HG02870 (cell line): ENCODE measurements around the gene DNAI7.

Experiments used
- ATAC-seq: cut with Tn5 transposase; IDR thresholded peaks from one replicate; pipeline ENCODE4 v1.9.1; 2021; ENCODE audit warnings: mild to moderate bottlenecking, moderate library complexity; ENCODE audit not compliant: unreplicated experiment

The DNAI7 gene

DNA sequence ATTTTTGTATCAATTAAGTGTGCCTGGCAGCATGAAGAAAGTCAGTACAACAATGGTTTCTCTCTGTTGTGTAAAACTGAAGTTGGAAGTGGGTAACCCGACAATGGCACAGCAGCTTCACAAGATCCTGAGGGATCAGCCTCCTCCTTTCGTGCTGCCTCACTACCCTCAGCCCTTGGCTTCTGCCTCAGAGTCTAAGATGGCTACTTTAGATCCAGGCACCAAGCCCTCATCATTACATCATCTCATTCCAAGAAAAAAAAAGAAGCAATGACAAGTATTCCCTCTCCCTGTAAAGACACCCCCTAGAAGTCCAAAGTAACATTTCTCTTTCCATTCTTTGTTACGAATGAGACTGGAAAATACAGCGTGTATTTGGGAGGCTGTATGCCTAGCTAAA, 92.6 kb downstream of the DNAI7 start:
- ATAC-seq: no peak

GRCh38 chr12:25101092-25101445, 93.9 kb downstream of the DNAI7 start:
- peak; percentile 78 for ATAC-seq

DNA sequence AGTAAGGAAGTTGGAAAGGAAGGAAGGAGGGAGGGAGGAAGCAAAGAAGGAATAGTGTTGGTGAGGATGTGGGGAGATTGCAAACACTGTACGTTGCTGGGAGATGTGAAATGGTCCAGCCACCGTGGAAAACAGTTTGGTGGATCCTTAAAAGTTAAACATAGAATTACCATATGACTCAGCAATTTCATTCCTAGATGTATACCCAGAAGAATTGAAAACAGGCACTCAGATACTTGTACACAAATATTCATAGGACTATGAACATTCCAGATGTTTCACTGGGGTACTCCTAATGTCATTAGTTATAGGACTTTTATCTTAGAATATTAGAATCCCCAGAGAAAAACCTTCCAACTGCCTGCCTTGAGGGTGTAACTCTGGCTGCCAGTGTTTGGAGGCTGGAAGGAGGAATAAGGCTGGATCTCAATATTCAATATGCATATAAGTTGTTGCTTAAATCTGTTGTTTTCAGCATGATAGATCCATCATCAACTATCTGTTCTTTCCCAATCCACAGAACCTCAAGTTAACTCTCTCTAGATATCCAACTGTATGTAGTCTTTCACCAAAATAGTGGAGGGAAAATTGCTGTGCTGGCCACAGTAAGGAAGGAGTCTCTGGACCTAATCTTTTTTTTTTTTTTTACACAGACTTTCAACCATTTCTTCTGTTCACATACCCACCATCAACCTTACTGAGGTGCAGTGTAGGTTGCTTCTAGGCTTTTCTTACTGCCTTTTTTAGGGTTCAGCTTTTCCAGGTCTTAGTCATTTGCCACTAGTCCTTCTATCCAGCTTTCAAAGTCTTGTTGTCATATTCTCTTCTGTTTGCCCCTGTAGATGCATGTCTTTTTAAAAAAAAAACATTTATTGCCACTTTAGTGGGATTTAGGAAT, 94.5 kb downstream of the DNAI7 start:
- ATAC-seq: peak; percentile 49

- no peak for ATAC-seq
These were observed 96.0 kb downstream of the DNAI7 start for GRCh38 chr12:25099010-25099409.

DNA sequence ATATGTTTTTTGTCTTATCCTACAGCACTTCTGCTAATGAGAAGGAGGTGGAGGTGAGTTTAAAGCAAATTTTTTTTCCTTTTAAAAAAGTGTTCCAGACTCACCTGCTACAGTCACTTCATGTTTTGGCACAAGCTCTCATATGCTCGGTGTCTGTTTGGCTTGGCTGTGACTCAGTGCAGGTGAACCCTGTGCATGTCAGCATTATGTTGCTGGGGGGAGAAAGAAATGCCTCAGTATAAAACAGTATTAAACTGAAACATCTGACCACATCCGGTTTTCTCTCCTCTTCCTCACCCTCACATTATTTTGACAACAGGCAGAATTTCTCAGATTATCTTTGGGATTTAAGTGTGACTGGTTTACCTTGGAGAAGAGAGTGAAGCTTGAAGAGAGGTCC, 105.2 kb downstream of the DNAI7 start:
- ATAC-seq: no peak

DNA sequence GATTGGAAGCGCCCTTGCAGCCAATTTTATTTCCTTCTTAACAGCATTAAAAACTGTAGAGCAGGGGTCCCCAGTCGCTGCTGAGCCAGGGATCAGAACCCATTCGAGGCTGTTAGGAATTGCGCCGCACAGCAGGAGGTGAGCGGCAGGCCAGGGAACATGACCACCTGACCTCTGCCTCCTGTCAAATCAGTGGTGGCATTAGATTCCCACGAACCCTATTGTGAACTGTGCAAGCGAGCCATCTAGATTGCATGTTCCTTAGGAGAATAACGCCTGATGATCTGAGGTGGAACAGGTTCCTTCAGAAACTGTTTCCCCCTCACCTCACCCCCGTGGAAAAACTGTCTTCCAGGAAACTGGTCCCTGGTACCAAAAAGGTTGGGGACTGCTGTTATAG, 107.4 kb downstream of the DNAI7 start:
- no peak for ATAC-seq

- ATAC-seq: no peak
These were observed 110.1 kb downstream of the DNAI7 start for GRCh38 chr12:25084816-25085215.

- no peak for ATAC-seq
These were observed 111.7 kb downstream of the DNAI7 start for GRCh38 chr12:25083211-25083610.

GRCh38 chr12:25082628-25083027, 112.3 kb downstream of the DNAI7 start:
- no peak for ATAC-seq

DNA sequence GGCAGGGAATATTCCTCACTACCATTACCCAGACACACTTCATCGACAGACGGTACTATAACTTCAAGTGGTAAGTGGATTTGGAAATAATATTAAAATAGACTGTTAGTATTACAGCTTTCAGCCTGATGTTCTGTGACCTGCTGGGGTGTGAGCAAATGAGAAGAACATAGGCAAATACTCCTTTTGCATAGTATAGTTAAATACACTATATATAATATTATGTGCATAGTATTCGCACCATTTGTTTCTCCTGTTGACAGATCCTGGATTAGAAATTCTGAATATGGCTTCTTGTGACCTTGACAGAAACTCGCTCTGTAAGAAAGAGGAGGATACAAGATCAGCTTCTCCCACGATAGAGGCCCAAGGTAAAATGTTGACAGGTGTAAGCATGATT, 115.6 kb downstream of the DNAI7 start:
- no peak for ATAC-seq

DNA sequence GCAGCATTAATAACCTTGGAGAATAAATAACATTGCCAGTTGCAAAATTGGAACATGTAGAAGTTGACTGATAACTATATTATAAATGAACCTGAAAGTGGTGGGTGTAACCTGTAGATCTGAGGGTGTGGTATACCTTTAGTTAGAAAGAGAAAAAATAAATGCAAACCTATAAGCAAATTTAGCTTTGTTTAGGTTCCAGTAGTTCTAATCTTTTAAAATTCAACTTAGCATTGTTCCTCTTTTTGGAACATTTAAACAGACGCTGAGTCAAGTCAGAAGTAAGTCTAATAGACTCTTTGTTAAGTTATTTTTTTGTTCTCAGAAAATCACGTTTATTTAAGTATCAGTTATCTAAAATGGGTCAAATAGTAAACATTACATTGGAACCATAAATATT, 120.0 kb downstream of the DNAI7 start:
- ATAC-seq: peak; percentile 70

DNA sequence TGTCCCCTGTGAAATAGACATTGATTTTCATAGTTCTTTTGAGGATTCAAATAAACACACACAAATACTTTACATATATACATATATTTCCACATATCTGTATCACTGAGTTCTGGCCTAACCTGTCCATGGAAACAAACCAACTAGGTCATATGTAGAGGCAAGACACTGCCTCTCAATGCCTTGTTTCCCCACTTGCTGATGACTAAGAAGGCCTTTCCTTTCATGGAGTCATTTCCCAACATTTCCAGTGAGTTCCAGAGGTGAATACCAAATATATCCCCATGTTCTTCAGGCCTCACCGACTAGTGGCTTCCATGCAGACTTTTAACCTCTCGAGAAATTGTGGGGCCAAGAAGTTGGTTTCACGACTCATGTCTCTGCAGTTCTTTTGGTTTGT, 120.8 kb downstream of the DNAI7 start:
- no peak for ATAC-seq

DNA sequence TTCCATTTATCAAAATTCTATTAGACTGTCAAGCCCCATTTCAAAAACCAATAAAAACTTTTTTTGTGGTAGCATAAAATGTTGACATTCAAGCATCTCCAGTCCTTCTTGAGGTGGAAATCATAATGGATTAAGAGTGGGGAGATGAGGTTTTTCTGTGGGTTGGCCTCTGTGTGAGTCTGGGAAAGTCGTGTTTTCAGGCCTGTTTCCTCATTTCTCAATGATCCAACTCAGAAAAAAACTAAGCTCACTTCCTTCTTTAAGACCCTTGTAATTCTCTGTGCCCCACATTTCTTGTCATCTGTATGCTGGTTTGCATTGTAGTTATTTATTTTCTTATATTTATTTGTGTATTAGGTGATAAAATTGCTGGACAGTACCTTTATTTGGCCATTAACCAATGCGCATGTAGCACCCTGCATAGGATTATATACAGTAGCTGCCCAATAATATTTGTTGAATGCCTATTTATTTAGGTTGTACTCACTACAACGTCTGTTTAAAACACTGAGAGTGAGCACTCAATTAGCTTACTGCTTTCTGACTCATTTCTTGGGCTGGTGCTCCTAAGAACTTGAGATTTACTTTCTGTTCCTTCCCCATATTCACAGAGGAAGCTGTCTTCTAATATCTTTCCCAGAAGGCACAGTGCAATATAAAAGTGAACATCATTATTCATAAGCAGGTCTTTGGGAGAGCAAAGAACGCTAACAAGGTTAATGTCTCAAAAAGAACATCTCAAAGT, 121.9 kb downstream of the DNAI7 start:
- ATAC-seq: no peak

DNA sequence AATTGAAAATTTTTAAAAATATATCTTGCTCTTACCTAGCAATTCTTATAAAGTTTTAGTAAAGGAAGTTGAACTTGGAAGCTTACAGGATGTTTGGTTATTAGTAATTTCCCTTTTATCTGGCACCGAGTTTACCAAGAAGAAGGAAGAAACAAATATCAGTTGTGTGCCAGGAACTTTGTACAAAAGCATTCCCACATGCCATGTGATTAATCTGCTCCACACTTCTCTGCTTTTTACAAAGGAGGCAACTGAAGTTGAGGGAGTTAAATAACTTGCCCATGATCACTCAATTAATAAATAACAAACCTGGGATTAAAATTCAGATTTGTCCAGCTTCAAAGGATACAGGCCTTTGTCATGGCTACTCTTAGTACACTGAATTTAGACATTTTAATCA, 123.6 kb downstream of the DNAI7 start:
- ATAC-seq: no peak

GRCh38 chr12:25069224-25069623, 125.7 kb downstream of the DNAI7 start:
- no peak for ATAC-seq

GRCh38 chr12:25065035-25065434, 129.9 kb downstream of the DNAI7 start:
- ATAC-seq: no peak

GRCh38 chr12:25063873-25064628, 130.9 kb downstream of the DNAI7 start:
- peak; percentile 68 for ATAC-seq

DNA sequence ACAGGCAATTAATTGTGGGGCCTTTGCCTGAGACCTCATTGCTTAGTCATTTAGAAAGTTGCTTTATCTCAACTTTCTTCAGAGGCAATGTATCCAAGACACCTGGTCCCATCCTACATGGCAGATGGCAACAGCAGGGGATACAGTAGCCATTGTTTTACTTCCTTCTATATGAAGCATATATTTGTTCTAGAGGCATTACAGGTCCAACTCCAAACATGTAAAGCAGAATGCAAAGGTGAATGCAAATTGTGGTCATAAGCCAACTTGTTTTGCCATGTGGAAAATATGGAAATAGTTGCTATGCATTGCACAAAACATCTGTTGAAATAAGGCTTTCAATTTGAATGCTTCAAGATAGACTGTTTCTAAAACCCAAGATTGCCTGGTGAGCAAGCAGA, 136.3 kb downstream of the DNAI7 start:
- peak; percentile 44 for ATAC-seq
